Measurements from ENCODE around the gene DDX54.

The DDX54 gene

DNA sequence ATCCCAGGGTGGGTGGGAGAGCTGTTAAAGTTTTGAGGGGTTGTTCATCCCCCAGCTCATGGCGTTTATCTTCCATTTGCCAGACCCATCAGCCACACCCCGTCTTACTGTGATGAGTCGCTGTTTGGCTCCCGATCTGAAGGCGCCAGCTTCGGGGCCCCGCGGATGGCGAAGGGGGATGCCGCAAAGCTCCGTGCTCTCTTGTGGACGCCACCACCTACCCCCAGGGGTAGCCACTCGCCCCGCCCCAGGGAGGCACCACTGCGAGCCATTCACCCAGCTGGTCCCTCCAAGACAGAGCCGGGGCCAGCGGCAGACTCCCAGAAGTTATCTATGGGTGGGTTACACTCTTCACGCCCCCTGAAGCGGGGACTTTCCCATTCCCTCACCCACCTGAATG is 5.9 kb upstream of the DDX54 start:
- Histone ChIP-seq H2BK5ac (ENCODE audit: low read length) (no peak overlapping the region), H4K8ac (ENCODE audit: low read depth, low read length) (no peak overlapping the region), H2BK15ac (ENCODE audit: low read length) (no peak overlapping the region), H3K27ac (replicated peaks; ENCODE audit: low read length) (no peak overlapping the region), H3K27me3 (ENCODE audit: control insufficient read depth in 3 of 3, insufficient read depth in 3 of 3, low read depth in 1 of 3, low read length in 3 of 3) (no peaks in the 10 kb centered on the region), H3K23ac (ENCODE audit: low read depth, low read length, poor library complexity) (no peak overlapping the region), H2AFZ (ENCODE audit: low read length) (peak overlapping the region; percentile 24), H3K18ac (ENCODE audit: low read length) (no peak overlapping the region), H3K36me3 (replicated peaks in 1 of 2; ENCODE audit: control insufficient read depth in 2 of 2, insufficient read depth in 2 of 2, low read length in 2 of 2) (peaks cover 15 to 44% of the 10 kb centered on the region in 2 donors), H2BK120ac (ENCODE audit: low read depth, low read length) (no peak overlapping the region), H3K14ac (ENCODE audit: low read length) (no peak overlapping the region), H3K4me2 (ENCODE audit: insufficient read depth, low read length, poor library complexity, severe bottlenecking) (no peak overlapping the region), H3K9ac (ENCODE audit: low read depth, low read length, poor library complexity) (no peak overlapping the region), H3K4ac (ENCODE audit: low read length) (no peak overlapping the region), H3K4me1 (ENCODE audit: control insufficient read depth in 2 of 2, insufficient read depth in 1 of 2, low read depth in 1 of 2, low read length in 2 of 2) (peaks cover 3 to 14% of the 10 kb centered on the region in 2 donors), H3K4me3 (ENCODE audit: low read length in 2 of 2) (no peak overlapping the region), H2BK12ac (ENCODE audit: low read length) (no peak overlapping the region), H4K91ac (ENCODE audit: low read depth, low read length, poor library complexity) (no peak overlapping the region), H3K79me1 (ENCODE audit: low read depth, low read length) (peaks cover 3% of the 10 kb centered on the region), H2AK5ac (ENCODE audit: low read depth, low read length) (no peak overlapping the region), H3K9me3 (replicated peaks in 1 of 2; ENCODE audit: control insufficient read depth in 2 of 2, insufficient read depth in 1 of 2, low read depth in 1 of 2, low read length in 2 of 2) (no peaks in the 10 kb centered on the region)
- DNase-seq (ENCODE audit: low spot score), result no peak
- WGBS, 2 donors (ENCODE audit: extremely low coverage in 2 of 2, insufficient read length in 2 of 2, insufficient replicate concordance in 1 of 2), result no CpG with 5 or more reads among the region's 19 CpGs

GRCh38 chr12:113190761-113191160 is 5.5 kb upstream of the DDX54 start:
- no peaks in the 10 kb centered on the region for H3K27me3 ChIP-seq (ENCODE audit: control insufficient read depth in 3 of 3, insufficient read depth in 3 of 3, low read depth in 1 of 3, low read length in 3 of 3)
- no peak overlapping the region for H3K4ac ChIP-seq (ENCODE audit: low read length)
- H3K79me1 ChIP-seq (ENCODE audit: low read depth, low read length), result peaks cover 3% of the 10 kb centered on the region
- no peak overlapping the region for H2BK5ac ChIP-seq (ENCODE audit: low read length)
- H3K4me1 ChIP-seq (ENCODE audit: control insufficient read depth in 2 of 2, insufficient read depth in 1 of 2, low read depth in 1 of 2, low read length in 2 of 2), result peaks cover 6 to 16% of the 10 kb centered on the region in 2 donors
- no peak overlapping the region for H2BK12ac ChIP-seq (ENCODE audit: low read length)
- H2BK15ac ChIP-seq (ENCODE audit: low read length), result no peak overlapping the region
- no peak overlapping the region for H4K8ac ChIP-seq (ENCODE audit: low read depth, low read length)
- H3K9me3 ChIP-seq (replicated peaks in 1 of 2; ENCODE audit: control insufficient read depth in 2 of 2, insufficient read depth in 1 of 2, low read depth in 1 of 2, low read length in 2 of 2), result no peaks in the 10 kb centered on the region
- H2AFZ ChIP-seq (ENCODE audit: low read length), result peak overlapping the region; percentile 24
- H3K18ac ChIP-seq (ENCODE audit: low read length), result no peak overlapping the region
- no peak overlapping the region for H3K4me2 ChIP-seq (ENCODE audit: insufficient read depth, low read length, poor library complexity, severe bottlenecking)
- H3K23ac ChIP-seq (ENCODE audit: low read depth, low read length, poor library complexity), result no peak overlapping the region
- H3K27ac ChIP-seq (replicated peaks; ENCODE audit: low read length), result peak overlapping the region; percentile 28
- no peak overlapping the region for H3K4me3 ChIP-seq (ENCODE audit: low read length in 2 of 2)
- no peak overlapping the region for H3K9ac ChIP-seq (ENCODE audit: low read depth, low read length, poor library complexity)
- no peak overlapping the region for H3K14ac ChIP-seq (ENCODE audit: low read length)
- no peak overlapping the region for H4K91ac ChIP-seq (ENCODE audit: low read depth, low read length, poor library complexity)
- H3K36me3 ChIP-seq (replicated peaks in 1 of 2; ENCODE audit: control insufficient read depth in 2 of 2, insufficient read depth in 2 of 2, low read length in 2 of 2), result peaks cover 15 to 44% of the 10 kb centered on the region in 2 donors
- WGBS, 2 donors (ENCODE audit: extremely low coverage in 2 of 2, insufficient read length in 2 of 2, insufficient replicate concordance in 1 of 2), result no CpG with 5 or more reads among the region's 4 CpGs
- no peak overlapping the region for H2AK5ac ChIP-seq (ENCODE audit: low read depth, low read length)
- DNase-seq (ENCODE audit: low spot score), result no peak
- H2BK120ac ChIP-seq (ENCODE audit: low read depth, low read length), result no peak overlapping the region

- Histone ChIP-seq H2BK120ac (ENCODE audit: low read depth, low read length) (no peak overlapping the region), H3K79me1 (ENCODE audit: low read depth, low read length) (peaks cover 3% of the 10 kb centered on the region), H3K14ac (ENCODE audit: low read length) (no peak overlapping the region), H4K8ac (ENCODE audit: low read depth, low read length) (no peak overlapping the region), H3K9me3 (replicated peaks in 1 of 2; ENCODE audit: control insufficient read depth in 2 of 2, insufficient read depth in 1 of 2, low read depth in 1 of 2, low read length in 2 of 2) (no peaks in the 10 kb centered on the region), H3K36me3 (replicated peaks in 1 of 2; ENCODE audit: control insufficient read depth in 2 of 2, insufficient read depth in 2 of 2, low read length in 2 of 2) (peaks cover 15 to 44% of the 10 kb centered on the region in 2 donors), H3K27me3 (ENCODE audit: control insufficient read depth in 3 of 3, insufficient read depth in 3 of 3, low read depth in 1 of 3, low read length in 3 of 3) (no peaks in the 10 kb centered on the region), H2BK12ac (ENCODE audit: low read length) (no peak overlapping the region), H3K18ac (ENCODE audit: low read length) (no peak overlapping the region), H3K23ac (ENCODE audit: low read depth, low read length, poor library complexity) (no peak overlapping the region), H2BK5ac (ENCODE audit: low read length) (no peak overlapping the region), H3K4me3 (ENCODE audit: low read length in 2 of 2) (peak overlapping the region in 1 of 2 donors; percentile 13), H3K4me1 (ENCODE audit: control insufficient read depth in 2 of 2, insufficient read depth in 1 of 2, low read depth in 1 of 2, low read length in 2 of 2) (peaks cover 3 to 11% of the 10 kb centered on the region in 2 donors), H3K9ac (ENCODE audit: low read depth, low read length, poor library complexity) (no peak overlapping the region), H3K4me2 (ENCODE audit: insufficient read depth, low read length, poor library complexity, severe bottlenecking) (no peak overlapping the region), H3K4ac (ENCODE audit: low read length) (no peak overlapping the region), H4K91ac (ENCODE audit: low read depth, low read length, poor library complexity) (no peak overlapping the region), H2AK5ac (ENCODE audit: low read depth, low read length) (no peak overlapping the region), H2AFZ (ENCODE audit: low read length) (no peak overlapping the region), H3K27ac (replicated peaks; ENCODE audit: low read length) (no peak overlapping the region), H2BK15ac (ENCODE audit: low read length) (no peak overlapping the region)
- DNase-seq (ENCODE audit: low spot score), result no peak
- no CpG with 5 or more reads among the region's 2 CpGs for WGBS, 2 donors (ENCODE audit: extremely low coverage in 2 of 2, insufficient read length in 2 of 2, insufficient replicate concordance in 1 of 2)
Observed at GRCh38 chr12:113189361-113189760, 4.1 kb upstream of the DDX54 start.

DNA sequence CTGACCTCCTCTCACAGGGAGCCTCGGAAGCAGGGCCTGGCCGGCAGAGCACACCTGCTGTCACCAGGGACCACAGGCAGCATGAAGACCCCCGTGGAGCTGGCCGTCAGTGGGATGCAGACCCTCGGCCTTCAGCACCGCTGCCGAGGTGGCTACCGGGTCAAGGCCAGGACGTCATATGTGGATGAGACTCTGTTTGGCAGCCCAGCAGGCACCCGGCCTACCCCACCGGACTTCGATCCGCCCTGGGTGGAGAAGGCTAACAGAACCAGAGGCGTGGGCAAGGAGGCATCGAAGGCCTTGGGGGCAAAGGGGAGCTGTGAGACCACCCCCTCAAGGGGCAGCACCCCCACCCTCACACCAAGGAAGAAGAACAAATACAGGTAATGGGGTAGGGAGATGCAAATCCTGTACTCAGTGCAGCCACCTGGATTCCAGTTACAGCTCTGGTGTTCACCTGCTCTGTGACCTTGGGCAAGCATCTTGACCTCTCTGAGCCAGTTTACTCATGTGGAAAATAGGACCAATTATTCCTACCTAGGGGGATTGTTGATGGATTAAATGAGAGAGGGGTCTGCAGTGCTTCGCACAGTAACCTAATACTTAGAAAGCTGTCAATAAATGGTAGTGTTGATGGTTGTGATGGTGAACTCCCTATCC is 1.5 kb upstream of the DDX54 start:
- no peak overlapping the region for H2BK12ac ChIP-seq (ENCODE audit: low read length)
- no peak overlapping the region for H3K4me2 ChIP-seq (ENCODE audit: insufficient read depth, low read length, poor library complexity, severe bottlenecking)
- H3K14ac ChIP-seq (ENCODE audit: low read length), result no peak overlapping the region
- H4K91ac ChIP-seq (ENCODE audit: low read depth, low read length, poor library complexity), result no peak overlapping the region
- H3K36me3 ChIP-seq (replicated peaks in 1 of 2; ENCODE audit: control insufficient read depth in 2 of 2, insufficient read depth in 2 of 2, low read length in 2 of 2), result peaks cover 16 to 38% of the 10 kb centered on the region in 2 donors
- no peak overlapping the region for H3K18ac ChIP-seq (ENCODE audit: low read length)
- H2BK120ac ChIP-seq (ENCODE audit: low read depth, low read length), result no peak overlapping the region
- H3K9ac ChIP-seq (ENCODE audit: low read depth, low read length, poor library complexity), result peak overlapping the region; percentile 50
- H2BK5ac ChIP-seq (ENCODE audit: low read length), result no peak overlapping the region
- no peaks in the 10 kb centered on the region for H3K27me3 ChIP-seq (ENCODE audit: control insufficient read depth in 3 of 3, insufficient read depth in 3 of 3, low read depth in 1 of 3, low read length in 3 of 3)
- peak overlapping the region in 1 of 2 donors; percentile 98 for H3K4me3 ChIP-seq (ENCODE audit: low read length in 2 of 2)
- no peak overlapping the region for H4K8ac ChIP-seq (ENCODE audit: low read depth, low read length)
- no peak overlapping the region for H3K23ac ChIP-seq (ENCODE audit: low read depth, low read length, poor library complexity)
- H3K4me1 ChIP-seq (ENCODE audit: control insufficient read depth in 2 of 2, insufficient read depth in 1 of 2, low read depth in 1 of 2, low read length in 2 of 2), result peaks cover 3 to 8% of the 10 kb centered on the region in 2 donors
- H3K4ac ChIP-seq (ENCODE audit: low read length), result no peak overlapping the region
- WGBS, 2 donors (ENCODE audit: extremely low coverage in 2 of 2, insufficient read length in 2 of 2, insufficient replicate concordance in 1 of 2), result no CpG with 5 or more reads among the region's 16 CpGs
- DNase-seq (ENCODE audit: low spot score), result no peak
- no peak overlapping the region for H2BK15ac ChIP-seq (ENCODE audit: low read length)
- H3K27ac ChIP-seq (replicated peaks; ENCODE audit: low read length), result no peak overlapping the region
- H2AK5ac ChIP-seq (ENCODE audit: low read depth, low read length), result no peak overlapping the region
- H2AFZ ChIP-seq (ENCODE audit: low read length), result no peak overlapping the region
- H3K9me3 ChIP-seq (replicated peaks in 1 of 2; ENCODE audit: control insufficient read depth in 2 of 2, insufficient read depth in 1 of 2, low read depth in 1 of 2, low read length in 2 of 2), result no peaks in the 10 kb centered on the region
- peaks cover 7% of the 10 kb centered on the region for H3K79me1 ChIP-seq (ENCODE audit: low read depth, low read length)

All from neuronal stem cell (in vitro differentiated cells).